ENCODE data around the gene S100A3. TPM values are rescaled to one million over a fixed set of nuclear protein-coding genes. Genes with fewer than 3 reads are reported as not detected.

Gene S100A3
- total RNA-seq, 1 experiment from 2014 or later: 12.0 TPM

GRCh38 chr1:153498746-153499145, 50.3 kb downstream of the S100A3 start:
- no peak overlapping the region for H3K27ac ChIP-seq (ENCODE audit: low read length)
- intact Hi-C loops (cut with micrococcal nuclease; ENCODE audit: unreplicated experiment): loop anchor here (10.0 kb wide), 1 partner anchor 94 kb away; no protein-coding TSS in a partner anchor
- TF ChIP-seq, protein P1, sequence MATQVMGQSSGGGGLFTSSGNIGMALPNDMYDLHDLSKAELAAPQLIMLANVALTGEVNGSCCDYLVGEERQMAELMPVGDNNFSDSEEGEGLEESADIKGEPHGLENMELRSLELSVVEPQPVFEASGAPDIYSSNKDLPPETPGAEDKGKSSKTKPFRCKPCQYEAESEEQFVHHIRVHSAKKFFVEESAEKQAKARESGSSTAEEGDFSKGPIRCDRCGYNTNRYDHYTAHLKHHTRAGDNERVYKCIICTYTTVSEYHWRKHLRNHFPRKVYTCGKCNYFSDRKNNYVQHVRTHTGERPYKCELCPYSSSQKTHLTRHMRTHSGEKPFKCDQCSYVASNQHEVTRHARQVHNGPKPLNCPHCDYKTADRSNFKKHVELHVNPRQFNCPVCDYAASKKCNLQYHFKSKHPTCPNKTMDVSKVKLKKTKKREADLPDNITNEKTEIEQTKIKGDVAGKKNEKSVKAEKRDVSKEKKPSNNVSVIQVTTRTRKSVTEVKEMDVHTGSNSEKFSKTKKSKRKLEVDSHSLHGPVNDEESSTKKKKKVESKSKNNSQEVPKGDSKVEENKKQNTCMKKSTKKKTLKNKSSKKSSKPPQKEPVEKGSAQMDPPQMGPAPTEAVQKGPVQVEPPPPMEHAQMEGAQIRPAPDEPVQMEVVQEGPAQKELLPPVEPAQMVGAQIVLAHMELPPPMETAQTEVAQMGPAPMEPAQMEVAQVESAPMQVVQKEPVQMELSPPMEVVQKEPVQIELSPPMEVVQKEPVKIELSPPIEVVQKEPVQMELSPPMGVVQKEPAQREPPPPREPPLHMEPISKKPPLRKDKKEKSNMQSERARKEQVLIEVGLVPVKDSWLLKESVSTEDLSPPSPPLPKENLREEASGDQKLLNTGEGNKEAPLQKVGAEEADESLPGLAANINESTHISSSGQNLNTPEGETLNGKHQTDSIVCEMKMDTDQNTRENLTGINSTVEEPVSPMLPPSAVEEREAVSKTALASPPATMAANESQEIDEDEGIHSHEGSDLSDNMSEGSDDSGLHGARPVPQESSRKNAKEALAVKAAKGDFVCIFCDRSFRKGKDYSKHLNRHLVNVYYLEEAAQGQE (IDR thresholded peaks at IDR 0.05; ENCODE audit: insufficient read depth in 1 of 2, low read depth in 2 of 2, low read length in 1 of 2): no peak
- TF ChIP-seq CTCF (IDR thresholded peaks at IDR 0.05) (no peak), SIN3A (IDR thresholded peaks at IDR 0.05; ENCODE audit: borderline replicate concordance, insufficient read depth, low read depth, low read length) (no peak), POLR2AphosphoS5 (IDR thresholded peaks at IDR 0.05; ENCODE audit: low read depth, low read length) (no peak)
- H3K4me3 ChIP-seq (ENCODE audit: low read depth in 2 of 2, low read length in 2 of 2): no peak overlapping the region
- BruUV-seq (replicated peaks): no TSS peak
- in situ Hi-C loops (cut with HindIII; ENCODE audit: low pct_unique_long_range_greater_than_20kb, low sequenced_read_pairs): loop anchor here (10.0 kb wide), 1 partner anchor 144 kb away; the partner anchor contains the start of gene S100A9
- H3K36me3 ChIP-seq (ENCODE audit: control insufficient read depth, insufficient read depth, low read length): no peaks in the 10 kb centered on the region
- CTCF ChIA-PET: no interaction called here
- H3K27me3 ChIP-seq (ENCODE audit: control insufficient read depth, insufficient read depth, low read length): no peaks in the 10 kb centered on the region
- no peak for DNase-seq (ENCODE audit: low read depth, low spot score)
- ATAC-seq: no peak
- peaks cover 4% of the 10 kb centered on the region; the same call in 1 of the 2 replicates for H3K4me1 ChIP-seq (ENCODE audit: control insufficient read depth, insufficient read depth, low read length)
- H3K9me3 ChIP-seq (ENCODE audit: control insufficient read depth, insufficient read depth, low read depth, low read length): no peaks in the 10 kb centered on the region
- POLR2A ChIA-PET: interaction anchor here (0.5 kb wide), 1 partner anchor 72 kb away, joined by 10 read pairs; no protein-coding TSS in a partner anchor

Other genes starting within 250 kb of the S100A3 start
- gene PGLYRP3, start 236.3 kb downstream of the S100A3 start, total RNA-seq (2021; ENCODE audit: unreplicated experiment): not detected
- gene PGLYRP4, start 200.4 kb downstream of the S100A3 start, total RNA-seq (2021; ENCODE audit: unreplicated experiment): not detected
- gene S100A9, start 191.4 kb downstream of the S100A3 start, total RNA-seq (2021; ENCODE audit: unreplicated experiment): 0.44 TPM
- gene S100A12, start 173.6 kb downstream of the S100A3 start, total RNA-seq (2021; ENCODE audit: unreplicated experiment): not detected
- not detected for gene S100A8, start 158.2 kb downstream of the S100A3 start, total RNA-seq (2021; ENCODE audit: unreplicated experiment)
- not detected for gene S100A7A, start 132.7 kb downstream of the S100A3 start, total RNA-seq (2021; ENCODE audit: unreplicated experiment)
- gene S100A7, start 88.6 kb downstream of the S100A3 start, total RNA-seq (2021; ENCODE audit: unreplicated experiment): not detected
- 1,986 TPM for gene S100A6, start 13.3 kb downstream of the S100A3 start, total RNA-seq (2021; ENCODE audit: unreplicated experiment)
- 0.72 TPM for gene S100A5, start 8.3 kb downstream of the S100A3 start, total RNA-seq (2021; ENCODE audit: unreplicated experiment)
- 773 TPM for gene S100A4, start 3.5 kb downstream of the S100A3 start, total RNA-seq (2021; ENCODE audit: unreplicated experiment)
- 6.2 TPM for gene S100A2, start 16.6 kb upstream of the S100A3 start, total RNA-seq (2021; ENCODE audit: unreplicated experiment)
- 61.6 TPM for gene S100A16, start 63.9 kb upstream of the S100A3 start, total RNA-seq (2021; ENCODE audit: unreplicated experiment)
- gene S100A14, start 67.1 kb upstream of the S100A3 start, total RNA-seq (2021; ENCODE audit: unreplicated experiment): 0.57 TPM
- 111 TPM for gene S100A13, start 78.2 kb upstream of the S100A3 start, total RNA-seq (2021; ENCODE audit: unreplicated experiment)
- gene S100A1, start 79.2 kb upstream of the S100A3 start, total RNA-seq (2021; ENCODE audit: unreplicated experiment): 2.9 TPM
- 87.0 TPM for gene CHTOP, start 84.8 kb upstream of the S100A3 start, total RNA-seq (2021; ENCODE audit: unreplicated experiment)
- 46.8 TPM for gene SNAPIN, start 109.4 kb upstream of the S100A3 start, total RNA-seq (2021; ENCODE audit: unreplicated experiment)
- 221 TPM for gene ILF2, start 121.7 kb upstream of the S100A3 start, total RNA-seq (2021; ENCODE audit: unreplicated experiment)
- 0.36 TPM for gene NPR1, start 129.4 kb upstream of the S100A3 start, total RNA-seq (2021; ENCODE audit: unreplicated experiment)
- 77.3 TPM for gene INTS3, start 178.8 kb upstream of the S100A3 start, total RNA-seq (2021; ENCODE audit: unreplicated experiment)
- gene SLC27A3, start 226.1 kb upstream of the S100A3 start, total RNA-seq (2021; ENCODE audit: unreplicated experiment): 8.0 TPM